Gastroesophageal sphincter (tissue), 3 donors: Measurements from ENCODE around the gene GAL3ST3.

Source experiments
- CTCF ChIP-seq, 4 experiments: fragments of 200-600 bp in 2 of 4; fragments of 450-650 bp in 2 of 4; sonication (generic) in 1 of 4; IDR thresholded peaks; one replicate each; pipeline ENCODE4 v1.5.1; 2017 to 2019; ENCODE audit warnings: antibody characterized with exemption in 4 of 4, mild to moderate bottlenecking in 2 of 4, moderate library complexity in 2 of 4
- EP300 ChIP-seq: sonication (generic); formaldehyde crosslinking; IDR thresholded peaks from one replicate; pipeline ENCODE4 v1.6.1; 2017; ENCODE audit warnings: antibody characterized with exemption, mild to moderate bottlenecking
- POLR2A ChIP-seq, 2 donors: fragments of 450-650 bp; IDR thresholded peaks; one replicate each; pipeline ENCODE4 v1.6.1; 2017; ENCODE audit warnings: antibody characterized with exemption in 2 of 2, mild to moderate bottlenecking in 2 of 2, moderate library complexity in 1 of 2

- TF ChIP-seq EP300 (no peak), POLR2A (IDR thresholded peaks at IDR 0.05) (no peak), CTCF (IDR thresholded peaks at IDR 0.05) (no peak)
Observed at GRCh38 chr11:66015454-66015881, 33.5 kb downstream of the GAL3ST3 start.
